Testis (tissue), 2 donors: Measurements from ENCODE around the gene FAM83B.

Experiments
- POLR2A ChIP-seq: fragments of 450-650 bp; IDR thresholded peaks from one replicate; pipeline ENCODE4 v1.6.1; 2017; ENCODE audit warnings: antibody characterized with exemption, mild to moderate bottlenecking, moderate library complexity
- TF ChIP-seq, protein P1 (sequence below), 3 experiments: fragments of 450-650 bp in 2 of 3; fragments of 200-600 bp in 1 of 3; sonication (generic) in 1 of 3; IDR thresholded peaks; one replicate each; pipeline ENCODE4 v1.5.1; 2016 to 2019; ENCODE audit warnings: antibody characterized with exemption in 3 of 3, mild to moderate bottlenecking in 2 of 3, moderate library complexity in 1 of 3

DNA sequence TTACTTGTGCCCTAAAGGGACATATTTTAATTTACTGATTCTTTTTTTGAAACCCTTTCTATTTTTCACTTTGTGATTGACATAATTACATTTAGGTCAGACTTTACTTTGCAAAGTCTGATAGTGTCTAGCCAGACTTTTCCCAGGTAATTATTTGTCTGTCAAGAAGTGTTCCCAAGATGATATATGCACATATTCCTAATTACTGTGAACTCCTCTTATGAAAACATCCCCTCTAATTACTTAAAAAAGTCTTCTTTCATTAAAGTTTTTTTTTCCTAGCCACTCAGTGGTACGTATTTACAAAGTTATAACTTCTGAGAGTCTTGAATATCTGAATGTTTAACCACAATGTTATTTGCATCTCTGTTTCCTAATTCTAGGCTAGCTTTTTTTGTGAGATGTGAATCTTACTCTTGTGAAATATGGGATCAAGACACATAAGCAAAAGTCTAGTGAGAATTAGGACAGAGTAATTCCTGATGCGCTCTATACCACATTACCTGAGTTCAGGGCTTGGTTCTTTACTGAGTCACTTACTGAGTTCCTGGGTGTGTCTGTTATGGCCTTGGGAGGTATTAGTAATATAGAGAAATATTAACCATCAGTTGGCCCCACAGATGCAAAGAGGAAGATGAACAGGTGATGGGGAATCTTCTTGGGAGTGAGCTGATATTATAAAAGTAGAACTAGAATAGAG lies 27.9 kb downstream of the FAM83B start:
- TF ChIP-seq, protein P1, sequence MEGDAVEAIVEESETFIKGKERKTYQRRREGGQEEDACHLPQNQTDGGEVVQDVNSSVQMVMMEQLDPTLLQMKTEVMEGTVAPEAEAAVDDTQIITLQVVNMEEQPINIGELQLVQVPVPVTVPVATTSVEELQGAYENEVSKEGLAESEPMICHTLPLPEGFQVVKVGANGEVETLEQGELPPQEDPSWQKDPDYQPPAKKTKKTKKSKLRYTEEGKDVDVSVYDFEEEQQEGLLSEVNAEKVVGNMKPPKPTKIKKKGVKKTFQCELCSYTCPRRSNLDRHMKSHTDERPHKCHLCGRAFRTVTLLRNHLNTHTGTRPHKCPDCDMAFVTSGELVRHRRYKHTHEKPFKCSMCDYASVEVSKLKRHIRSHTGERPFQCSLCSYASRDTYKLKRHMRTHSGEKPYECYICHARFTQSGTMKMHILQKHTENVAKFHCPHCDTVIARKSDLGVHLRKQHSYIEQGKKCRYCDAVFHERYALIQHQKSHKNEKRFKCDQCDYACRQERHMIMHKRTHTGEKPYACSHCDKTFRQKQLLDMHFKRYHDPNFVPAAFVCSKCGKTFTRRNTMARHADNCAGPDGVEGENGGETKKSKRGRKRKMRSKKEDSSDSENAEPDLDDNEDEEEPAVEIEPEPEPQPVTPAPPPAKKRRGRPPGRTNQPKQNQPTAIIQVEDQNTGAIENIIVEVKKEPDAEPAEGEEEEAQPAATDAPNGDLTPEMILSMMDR (IDR thresholded peaks at IDR 0.05), result no peak
- TF ChIP-seq POLR2A, result no peak
